Islet precursor cell (in vitro differentiated cells): ENCODE results near the gene MANBA.

Experiments
- DNase-seq: peaks from one replicate; pipeline ENCODE4 v3.0.0-alpha.2; 2018

MANBA gene

DNA sequence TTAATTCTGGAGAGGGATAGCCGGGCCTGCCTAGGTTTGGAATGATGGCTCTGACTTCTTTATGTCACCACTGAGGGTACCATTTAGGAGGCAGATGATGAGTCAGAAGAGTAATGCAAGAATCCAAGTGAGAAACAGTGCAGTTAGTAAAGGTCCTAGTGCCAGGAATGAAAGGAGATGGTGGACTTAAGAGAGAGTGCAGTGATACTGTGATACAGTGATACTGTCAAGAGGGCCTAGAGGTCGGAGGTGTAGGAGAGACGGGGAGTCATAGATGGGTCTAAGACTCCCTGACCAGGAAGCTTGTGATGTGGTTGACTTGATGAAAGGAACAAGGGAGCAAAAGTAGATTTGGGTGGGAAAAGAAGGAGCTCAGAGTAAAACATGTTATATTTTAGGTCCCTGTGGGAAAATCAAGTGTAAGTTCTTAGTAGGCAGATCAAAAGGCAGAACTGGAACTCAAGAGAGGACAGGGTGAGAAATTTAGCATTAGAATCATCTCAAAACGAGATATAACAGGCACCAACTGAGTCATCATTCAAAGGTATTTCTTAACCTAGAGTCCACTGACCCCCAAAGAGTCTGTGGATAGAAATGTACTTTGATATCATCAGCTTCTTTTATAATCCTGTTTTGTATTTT lies 174.6 kb downstream of the MANBA start:
- no peak for DNase-seq

- no peak for DNase-seq
Measured at GRCh38 chr4:102585329-102585728, 175.4 kb downstream of the MANBA start.

DNA sequence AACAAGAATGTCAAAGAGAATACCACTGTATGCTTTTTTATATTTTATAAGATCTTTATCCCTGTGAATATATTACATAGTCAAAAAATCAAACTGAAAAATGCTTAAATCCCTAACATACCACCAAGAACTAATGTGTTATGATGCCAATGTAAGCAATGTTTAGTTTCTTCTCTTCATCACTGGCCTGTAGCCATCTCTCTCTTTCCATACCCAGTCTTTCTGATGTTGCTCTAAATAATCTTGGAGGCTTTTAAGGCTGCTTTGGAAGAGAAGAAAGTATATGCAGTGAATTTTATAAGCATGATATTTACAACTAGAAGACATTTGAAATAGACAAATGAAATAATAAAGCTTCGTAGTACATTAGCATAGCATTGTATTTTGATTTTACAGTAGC lies 176.7 kb downstream of the MANBA start:
- no peak for DNase-seq
